ENCODE data around the gene FBXO41. TPM values are rescaled to one million over a fixed set of nuclear protein-coding genes. Genes with fewer than 3 reads are reported as not detected.

The FBXO41 gene
- total RNA-seq, 1 donor from 2014 or later = 1.5 TPM

DNA sequence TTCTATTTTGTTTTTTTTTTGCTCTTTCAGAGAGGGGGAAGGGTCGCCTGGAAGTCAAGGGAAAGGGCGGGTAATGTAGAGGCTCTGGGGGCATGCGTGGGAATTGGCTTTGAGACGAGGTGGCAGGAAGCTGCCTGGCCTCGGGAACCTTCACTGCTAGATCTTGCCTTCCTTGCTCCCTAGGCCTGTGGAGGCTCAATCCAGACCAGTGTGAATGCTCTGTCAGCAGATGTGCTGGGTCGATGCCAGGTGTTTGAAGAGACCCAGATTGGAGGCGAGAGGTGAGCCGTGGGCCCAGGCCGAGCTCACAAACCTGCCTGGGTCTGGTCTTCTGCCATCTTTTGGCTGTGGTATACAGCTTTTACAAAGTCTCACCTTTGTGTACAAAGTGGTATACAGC is 34.6 kb downstream of the FBXO41 start:
- Histone ChIP-seq H3K4me1 (no peaks in the 10 kb centered on the region), H4K20me1 (ENCODE audit: low read depth) (peaks cover 54% of the 10 kb centered on the region), H3K27me3 (no peaks in the 10 kb centered on the region), H3K9ac (no peak overlapping the region), H2AFZ (replicated peaks) (no peak overlapping the region), H3K9me3 (ENCODE audit: low read depth) (no peaks in the 10 kb centered on the region), H3F3A (ENCODE audit: low read depth) (peaks cover 4% of the 10 kb centered on the region), H3K27ac (no peak overlapping the region), H3K36me3 (peaks cover 14% of the 10 kb centered on the region), H3K79me2 (ENCODE audit: low read depth) (peaks cover 4% of the 10 kb centered on the region), H3K4me2 (no peak overlapping the region), H3K4me3 (no peak overlapping the region)
- H3K9me3 Mint-ChIP-seq = no peaks in the 10 kb centered on the region
- DNase-seq (ENCODE audit: low spot score) = no peak
- TF ChIP-seq, protein P1, sequence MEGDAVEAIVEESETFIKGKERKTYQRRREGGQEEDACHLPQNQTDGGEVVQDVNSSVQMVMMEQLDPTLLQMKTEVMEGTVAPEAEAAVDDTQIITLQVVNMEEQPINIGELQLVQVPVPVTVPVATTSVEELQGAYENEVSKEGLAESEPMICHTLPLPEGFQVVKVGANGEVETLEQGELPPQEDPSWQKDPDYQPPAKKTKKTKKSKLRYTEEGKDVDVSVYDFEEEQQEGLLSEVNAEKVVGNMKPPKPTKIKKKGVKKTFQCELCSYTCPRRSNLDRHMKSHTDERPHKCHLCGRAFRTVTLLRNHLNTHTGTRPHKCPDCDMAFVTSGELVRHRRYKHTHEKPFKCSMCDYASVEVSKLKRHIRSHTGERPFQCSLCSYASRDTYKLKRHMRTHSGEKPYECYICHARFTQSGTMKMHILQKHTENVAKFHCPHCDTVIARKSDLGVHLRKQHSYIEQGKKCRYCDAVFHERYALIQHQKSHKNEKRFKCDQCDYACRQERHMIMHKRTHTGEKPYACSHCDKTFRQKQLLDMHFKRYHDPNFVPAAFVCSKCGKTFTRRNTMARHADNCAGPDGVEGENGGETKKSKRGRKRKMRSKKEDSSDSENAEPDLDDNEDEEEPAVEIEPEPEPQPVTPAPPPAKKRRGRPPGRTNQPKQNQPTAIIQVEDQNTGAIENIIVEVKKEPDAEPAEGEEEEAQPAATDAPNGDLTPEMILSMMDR (IDR thresholded peaks at IDR 0.05) = no peak
- TF ChIP-seq EZH2 (IDR thresholded peaks at IDR 0.05) (no peak), EZH2phosphoT487 (IDR thresholded peaks at IDR 0.05) (no peak)
- no peak overlapping the region for H3K27ac Mint-ChIP-seq
- no peak overlapping the region for H3K4me3 Mint-ChIP-seq
- no peaks in the 10 kb centered on the region for H3K4me1 Mint-ChIP-seq
- peaks cover 49% of the 10 kb centered on the region for H3K36me3 Mint-ChIP-seq
- peaks cover 2% of the 10 kb centered on the region for H3K27me3 Mint-ChIP-seq (ENCODE audit: insufficient read depth, low read depth)

DNA sequence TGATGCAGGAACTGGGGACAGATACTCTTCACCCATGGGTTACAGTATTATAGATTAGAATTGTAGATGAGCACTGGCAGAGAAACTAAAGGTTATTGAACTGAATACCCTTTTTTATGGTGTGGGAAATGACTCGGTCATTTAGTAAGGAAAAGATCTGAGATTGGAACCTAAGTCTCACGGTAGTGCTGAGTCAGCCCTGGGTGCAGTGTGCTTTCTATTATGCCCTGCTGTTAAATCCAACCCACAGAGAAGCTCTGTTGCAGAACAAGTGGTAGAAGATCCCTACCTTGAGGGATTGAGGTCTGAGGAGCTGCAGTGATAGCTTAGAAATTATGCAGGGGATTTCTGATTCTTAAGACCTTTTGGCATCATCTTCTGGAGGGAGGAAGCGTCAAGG is 37.4 kb downstream of the FBXO41 start:
- TF ChIP-seq EZH2phosphoT487 (IDR thresholded peaks at IDR 0.05) = no peak
- TF ChIP-seq, protein P1 (IDR thresholded peaks at IDR 0.05) = no peak
- no peak for TF ChIP-seq EZH2 (IDR thresholded peaks at IDR 0.05)
- no peaks in the 10 kb centered on the region for H3K9me3 ChIP-seq (ENCODE audit: low read depth)

DNA sequence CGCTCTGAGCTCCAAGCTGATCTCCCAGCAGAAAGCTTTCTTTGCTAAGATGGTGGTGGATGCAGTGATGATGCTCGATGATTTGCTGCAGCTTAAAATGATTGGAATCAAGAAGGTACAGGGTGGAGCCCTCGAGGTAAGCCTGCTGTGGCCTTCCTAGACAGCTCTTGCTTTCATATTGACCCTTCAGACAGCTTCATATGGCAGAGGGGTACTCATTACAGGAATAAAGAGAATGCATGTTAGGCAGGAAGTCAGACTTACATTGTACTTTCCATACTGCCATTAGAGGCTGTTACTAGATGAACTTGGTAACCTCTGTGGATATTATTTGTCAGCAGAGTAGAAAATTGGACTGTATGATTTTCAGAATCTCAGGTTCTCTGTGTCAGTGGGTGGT is 39.7 kb downstream of the FBXO41 start:
- Mint-ChIP-seq H3K36me3 (peaks cover 27% of the 10 kb centered on the region), H3K4me3 (no peak overlapping the region), H3K9me3 (no peaks in the 10 kb centered on the region), H3K27me3 (ENCODE audit: insufficient read depth, low read depth) (peaks cover 2% of the 10 kb centered on the region), H3K4me1 (no peaks in the 10 kb centered on the region), H3K27ac (no peak overlapping the region)
- Histone ChIP-seq H3K4me1 (no peaks in the 10 kb centered on the region), H3K4me3 (no peak overlapping the region), H3K79me2 (ENCODE audit: low read depth) (peaks cover 48% of the 10 kb centered on the region), H3F3A (ENCODE audit: low read depth) (no peaks in the 10 kb centered on the region), H3K27me3 (no peaks in the 10 kb centered on the region), H3K27ac (no peak overlapping the region), H3K4me2 (no peak overlapping the region), H2AFZ (replicated peaks) (no peak overlapping the region), H3K9ac (no peak overlapping the region), H3K36me3 (peaks cover 24% of the 10 kb centered on the region), H3K9me3 (ENCODE audit: low read depth) (no peaks in the 10 kb centered on the region), H4K20me1 (ENCODE audit: low read depth) (peaks cover 82% of the 10 kb centered on the region)
- TF ChIP-seq EZH2phosphoT487 (IDR thresholded peaks at IDR 0.05) = no peak
- DNase-seq (ENCODE audit: low spot score) = no peak

More for the DNA sequence above, 37.4 kb downstream of the FBXO41 start:
- Mint-ChIP-seq H3K27me3 (ENCODE audit: insufficient read depth, low read depth) (peaks cover 2% of the 10 kb centered on the region), H3K4me1 (no peaks in the 10 kb centered on the region), H3K27ac (no peak overlapping the region), H3K4me3 (no peak overlapping the region), H3K9me3 (no peaks in the 10 kb centered on the region), H3K36me3 (peaks cover 41% of the 10 kb centered on the region)
- peaks cover 64% of the 10 kb centered on the region for H4K20me1 ChIP-seq (ENCODE audit: low read depth)
- H3K9ac ChIP-seq = no peak overlapping the region
- H3K27me3 ChIP-seq = no peaks in the 10 kb centered on the region
- no peak overlapping the region for H3K4me3 ChIP-seq
- H3K36me3 ChIP-seq = peaks cover 18% of the 10 kb centered on the region
- peaks cover 25% of the 10 kb centered on the region for H3K79me2 ChIP-seq (ENCODE audit: low read depth)
- no peak overlapping the region for H3K27ac ChIP-seq
- H3K4me2 ChIP-seq = no peak overlapping the region
- no peak for DNase-seq (ENCODE audit: low spot score)
- no peaks in the 10 kb centered on the region for H3F3A ChIP-seq (ENCODE audit: low read depth)
- H2AFZ ChIP-seq (replicated peaks) = no peak overlapping the region
- H3K4me1 ChIP-seq = no peaks in the 10 kb centered on the region

DNA sequence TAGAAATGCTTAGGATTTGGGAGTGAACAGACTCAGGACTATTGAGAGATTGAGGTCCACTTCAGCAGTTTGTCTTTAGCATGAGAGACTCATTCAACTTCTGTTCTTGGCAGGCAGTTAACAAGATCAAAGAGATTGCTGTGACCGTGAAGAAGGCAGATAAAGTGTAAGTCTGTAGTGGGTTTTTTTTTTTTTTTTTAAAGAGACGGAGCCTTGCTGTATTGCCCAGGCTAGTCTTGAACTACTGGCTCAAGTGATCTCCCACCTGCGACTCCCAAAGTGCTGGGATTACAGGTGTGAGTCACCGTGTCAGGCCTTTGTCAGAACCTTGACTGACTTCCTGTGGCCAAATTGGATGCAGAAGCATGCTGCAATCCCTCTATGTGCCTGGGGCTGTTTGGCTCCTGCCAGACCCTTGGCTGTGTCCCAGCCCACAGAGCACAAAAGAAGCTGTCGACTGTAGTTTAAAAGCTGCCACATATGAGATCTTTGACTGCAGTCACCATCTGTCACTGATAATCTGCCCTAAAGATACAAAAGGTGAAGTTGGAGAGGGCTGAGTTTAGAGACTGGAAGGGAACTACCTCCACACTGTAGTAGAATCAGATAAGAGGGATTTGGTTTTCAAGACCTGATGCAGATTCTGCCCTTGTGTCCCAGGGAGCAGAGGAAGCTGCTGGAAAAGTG is 40.3 kb downstream of the FBXO41 start:
- no peaks in the 10 kb centered on the region for H3K27me3 ChIP-seq
- no peak for DNase-seq (ENCODE audit: low spot score)
- H3K9ac ChIP-seq = no peak overlapping the region
- peaks cover 24% of the 10 kb centered on the region for H3K36me3 ChIP-seq
- Mint-ChIP-seq H3K36me3 (peaks cover 23% of the 10 kb centered on the region), H3K27me3 (ENCODE audit: insufficient read depth, low read depth) (peaks cover 2% of the 10 kb centered on the region), H3K4me3 (no peak overlapping the region), H3K27ac (no peak overlapping the region), H3K9me3 (no peaks in the 10 kb centered on the region), H3K4me1 (no peaks in the 10 kb centered on the region)
- no peaks in the 10 kb centered on the region for H3K9me3 ChIP-seq (ENCODE audit: low read depth)
- TF ChIP-seq, protein P1 (IDR thresholded peaks at IDR 0.05) = no peak
- no peak for TF ChIP-seq EZH2phosphoT487 (IDR thresholded peaks at IDR 0.05)
- no peak for TF ChIP-seq EZH2 (IDR thresholded peaks at IDR 0.05)
- H3K79me2 ChIP-seq (ENCODE audit: low read depth) = peaks cover 53% of the 10 kb centered on the region
- peaks cover 88% of the 10 kb centered on the region for H4K20me1 ChIP-seq (ENCODE audit: low read depth)
- no peak overlapping the region for H3K4me3 ChIP-seq
- no peaks in the 10 kb centered on the region for H3F3A ChIP-seq (ENCODE audit: low read depth)
- no peak overlapping the region for H2AFZ ChIP-seq (replicated peaks)
- no peaks in the 10 kb centered on the region for H3K4me1 ChIP-seq
- no peak overlapping the region for H3K27ac ChIP-seq
- no peak overlapping the region for H3K4me2 ChIP-seq

All from neural progenitor cell (in vitro differentiated cells).